Vagina (tissue), 2 donors: ENCODE results near the gene GOLGA1. TPM values are rescaled to one million over a fixed set of nuclear protein-coding genes. Genes with fewer than 3 reads are reported as not detected.

Source experiments
- DNase-seq, 2 donors: peaks; one replicate each; pipeline ENCODE4 v3.0.0-alpha.2; 2017; ENCODE audit errors: extremely low spot score in 2 of 2
- H3K27ac ChIP-seq: fragments of 200-600 bp; sonication (generic); one replicate; pipeline ENCODE4 v1.5.1; 2019
- H3K27me3 ChIP-seq: fragments of 200-600 bp; sonication (generic); one replicate; pipeline ENCODE4 v1.5.1; 2019
- H3K36me3 ChIP-seq, 2 donors: fragments of 200-600 bp; sonication (generic); one replicate each; pipeline ENCODE4 v1.5.1; 2017 to 2019
- H3K4me1 ChIP-seq: fragments of 200-600 bp; sonication (generic); one replicate; pipeline ENCODE4 v1.5.1; 2019
- H3K4me3 ChIP-seq, 2 donors: fragments of 200-600 bp; sonication (generic); 1 replicate in 1 of 2; 2 replicates in 1 of 2; pipeline ENCODE4 v1.5.1; 2016 to 2019
- H3K9me3 ChIP-seq: fragments of 200-600 bp; sonication (generic); one replicate; pipeline ENCODE4 v1.5.1; 2019
- POLR2A ChIP-seq, 2 donors: fragments of 450-650 bp; IDR thresholded peaks; one replicate each; pipeline ENCODE4 v1.6.1; 2017; ENCODE audit warnings: antibody characterized with exemption in 2 of 2, mild to moderate bottlenecking in 2 of 2, moderate library complexity in 2 of 2
- POLR2AphosphoS5 ChIP-seq, 2 donors: sonication (generic); formaldehyde crosslinking; IDR thresholded peaks; one replicate each; pipeline ENCODE4 v1.9.0; 2017; ENCODE audit warnings: antibody characterized with exemption in 2 of 2, mild to moderate bottlenecking in 2 of 2, low read depth in 1 of 2; ENCODE audit not compliant: insufficient read depth in 1 of 2
- intact Hi-C: fragments of 100-400 bp; cut with DNase I; formaldehyde crosslinking; loops from one replicate; pipeline ENCODE4 v1.15.1; 2023
- total RNA-seq: library from RNA; depleted of rRNA; stranded (reverse); fragments of >200 nt; gene quantifications from one replicate; pipeline ENCODE4 v1.2.3, GENCODE V29; 2016
- TF ChIP-seq, protein P1 (sequence below), 3 experiments: fragments of 450-650 bp in 2 of 3; fragments of 200-600 bp in 1 of 3; sonication (generic) in 1 of 3; IDR thresholded peaks; one replicate each; pipeline ENCODE4 v1.5.1; 2017 to 2019; ENCODE audit warnings: antibody characterized with exemption in 3 of 3, mild to moderate bottlenecking in 2 of 3, moderate library complexity in 2 of 3

The GOLGA1 gene
- total RNA-seq, 1 donor from 2014 or later: 14.7 TPM

DNA sequence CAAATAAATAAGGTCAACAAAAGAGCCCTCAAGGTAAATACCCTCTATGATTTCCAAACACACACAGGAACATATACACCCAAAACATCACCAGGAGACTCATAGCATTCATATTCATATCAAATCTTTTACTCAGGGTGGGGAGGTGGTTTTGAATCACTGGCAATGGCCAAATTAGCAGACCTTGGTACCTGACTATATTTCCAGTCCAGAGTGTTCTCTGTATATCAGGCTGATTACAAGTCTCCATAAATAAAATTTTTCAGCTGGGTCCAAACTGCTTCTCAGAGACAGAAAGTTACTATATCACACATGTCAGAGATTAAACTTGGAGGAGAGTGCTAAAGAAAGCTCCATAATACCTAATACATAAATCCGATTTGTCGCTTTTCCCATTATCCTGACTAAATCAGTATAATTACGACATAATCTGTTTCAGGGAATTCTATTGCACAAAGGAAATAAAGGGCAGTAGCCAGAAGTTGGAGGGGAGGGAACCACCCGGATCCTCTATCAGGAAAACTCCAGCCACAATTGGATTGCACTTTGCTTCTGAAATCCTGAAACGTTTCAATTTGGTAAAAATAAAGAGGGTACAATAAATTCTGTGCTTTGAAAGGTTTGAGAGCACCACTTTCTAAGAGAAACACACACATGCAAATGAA lies 7.0 kb upstream of the GOLGA1 start:
- Histone ChIP-seq H3K9me3 (no peaks in the 10 kb centered on the region), H3K27ac (no peak overlapping the region), H3K4me3 (no peak overlapping the region), H3K27me3 (no peaks in the 10 kb centered on the region), H3K4me1 (no peaks in the 10 kb centered on the region), H3K36me3 (no peaks in the 10 kb centered on the region)
- no peak for DNase-seq
- intact Hi-C loops: loop anchor here (10.0 kb wide), 1 partner anchor 197 kb away; the partner anchor contains the start of gene SCAI
- TF ChIP-seq POLR2AphosphoS5 (IDR thresholded peaks at IDR 0.05; ENCODE audit: insufficient read depth in 1 of 2, low read depth in 1 of 2): no peak
- TF ChIP-seq POLR2A (IDR thresholded peaks at IDR 0.05): no peak
- TF ChIP-seq, protein P1, sequence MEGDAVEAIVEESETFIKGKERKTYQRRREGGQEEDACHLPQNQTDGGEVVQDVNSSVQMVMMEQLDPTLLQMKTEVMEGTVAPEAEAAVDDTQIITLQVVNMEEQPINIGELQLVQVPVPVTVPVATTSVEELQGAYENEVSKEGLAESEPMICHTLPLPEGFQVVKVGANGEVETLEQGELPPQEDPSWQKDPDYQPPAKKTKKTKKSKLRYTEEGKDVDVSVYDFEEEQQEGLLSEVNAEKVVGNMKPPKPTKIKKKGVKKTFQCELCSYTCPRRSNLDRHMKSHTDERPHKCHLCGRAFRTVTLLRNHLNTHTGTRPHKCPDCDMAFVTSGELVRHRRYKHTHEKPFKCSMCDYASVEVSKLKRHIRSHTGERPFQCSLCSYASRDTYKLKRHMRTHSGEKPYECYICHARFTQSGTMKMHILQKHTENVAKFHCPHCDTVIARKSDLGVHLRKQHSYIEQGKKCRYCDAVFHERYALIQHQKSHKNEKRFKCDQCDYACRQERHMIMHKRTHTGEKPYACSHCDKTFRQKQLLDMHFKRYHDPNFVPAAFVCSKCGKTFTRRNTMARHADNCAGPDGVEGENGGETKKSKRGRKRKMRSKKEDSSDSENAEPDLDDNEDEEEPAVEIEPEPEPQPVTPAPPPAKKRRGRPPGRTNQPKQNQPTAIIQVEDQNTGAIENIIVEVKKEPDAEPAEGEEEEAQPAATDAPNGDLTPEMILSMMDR (IDR thresholded peaks at IDR 0.05): no peak

DNA sequence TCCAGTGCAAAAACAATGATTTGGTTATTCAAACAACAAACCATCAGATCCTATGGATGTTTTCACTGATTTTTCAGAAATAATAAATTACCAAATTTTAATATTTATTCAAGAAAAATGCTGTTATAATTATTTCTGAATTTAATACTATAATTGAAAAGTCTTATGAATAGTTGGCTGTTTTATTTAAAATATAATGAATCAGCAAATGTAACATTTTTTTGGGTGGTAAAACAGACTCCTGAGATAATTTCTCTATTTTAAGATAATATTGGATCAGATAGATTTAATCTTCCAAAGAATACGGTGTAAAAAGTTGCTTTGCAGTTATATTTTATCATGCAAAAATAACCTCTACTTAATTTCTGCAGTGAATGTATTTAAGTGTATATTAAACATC lies 5.3 kb upstream of the GOLGA1 start:
- H3K36me3 ChIP-seq: no peaks in the 10 kb centered on the region
- TF ChIP-seq, protein P1 (IDR thresholded peaks at IDR 0.05): no peak
- TF ChIP-seq POLR2A (IDR thresholded peaks at IDR 0.05): no peak
- TF ChIP-seq POLR2AphosphoS5 (IDR thresholded peaks at IDR 0.05; ENCODE audit: insufficient read depth in 1 of 2, low read depth in 1 of 2): no peak
- H3K4me1 ChIP-seq: peaks cover 8% of the 10 kb centered on the region
- no peak overlapping the region for H3K27ac ChIP-seq
- H3K27me3 ChIP-seq: no peaks in the 10 kb centered on the region
- no peak overlapping the region for H3K4me3 ChIP-seq
- no peak for DNase-seq
- H3K9me3 ChIP-seq: no peaks in the 10 kb centered on the region
- intact Hi-C loops: loop anchor here (10.0 kb wide), 1 partner anchor 199 kb away; the partner anchor contains the start of gene SCAI

DNA sequence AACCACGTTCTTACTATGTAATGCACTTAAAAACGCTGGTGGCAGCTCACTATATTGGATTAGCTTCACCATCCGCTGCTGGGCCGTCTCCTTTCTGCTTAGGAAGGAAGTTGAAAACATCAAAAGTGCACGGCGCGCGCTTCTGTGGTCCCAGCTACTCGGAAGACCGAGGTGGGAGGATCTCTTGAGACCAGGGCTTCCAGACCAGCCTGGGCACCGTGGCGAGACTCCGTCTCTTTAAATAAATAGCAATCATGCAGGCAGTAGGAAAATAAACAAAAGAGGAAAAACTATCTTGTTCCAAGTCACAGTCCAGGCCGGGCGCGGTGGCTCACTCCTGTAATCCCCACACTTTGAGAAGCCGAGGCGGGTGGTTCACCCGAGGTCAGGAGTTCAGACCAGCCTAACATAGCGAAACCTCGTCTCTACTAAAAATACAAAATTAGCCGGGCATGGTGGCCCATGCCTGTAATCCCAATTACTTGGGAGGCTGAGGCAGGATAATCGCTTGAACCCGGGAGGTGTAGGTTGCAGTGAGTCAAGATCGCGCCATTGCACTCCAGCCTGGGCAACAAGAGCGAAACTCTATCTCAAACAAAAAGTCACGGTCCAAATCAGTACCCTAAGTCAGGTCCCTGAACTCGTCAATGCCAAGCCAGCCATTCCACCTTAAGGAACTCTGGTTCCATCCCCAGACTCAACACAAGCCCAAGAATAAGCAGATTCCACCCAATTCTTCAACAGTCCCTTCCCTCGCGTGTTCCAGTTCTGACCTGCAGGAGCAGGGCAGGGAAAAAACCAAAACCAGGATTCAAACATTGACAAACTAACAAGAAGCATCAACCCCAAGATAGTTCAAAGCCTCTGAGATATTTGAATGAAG lies 1.0 kb upstream of the GOLGA1 start:
- TF ChIP-seq, protein P1 (IDR thresholded peaks at IDR 0.05): no peak
- TF ChIP-seq POLR2A (IDR thresholded peaks at IDR 0.05) (no peak), POLR2AphosphoS5 (IDR thresholded peaks at IDR 0.05; ENCODE audit: insufficient read depth in 1 of 2, low read depth in 1 of 2) (no peak)
- intact Hi-C loops: loop anchor here (10.0 kb wide), 1 partner anchor 203 kb away; the partner anchor contains the start of gene SCAI
- peak in 1 of 2 donors; percentile 87 for DNase-seq

DNA sequence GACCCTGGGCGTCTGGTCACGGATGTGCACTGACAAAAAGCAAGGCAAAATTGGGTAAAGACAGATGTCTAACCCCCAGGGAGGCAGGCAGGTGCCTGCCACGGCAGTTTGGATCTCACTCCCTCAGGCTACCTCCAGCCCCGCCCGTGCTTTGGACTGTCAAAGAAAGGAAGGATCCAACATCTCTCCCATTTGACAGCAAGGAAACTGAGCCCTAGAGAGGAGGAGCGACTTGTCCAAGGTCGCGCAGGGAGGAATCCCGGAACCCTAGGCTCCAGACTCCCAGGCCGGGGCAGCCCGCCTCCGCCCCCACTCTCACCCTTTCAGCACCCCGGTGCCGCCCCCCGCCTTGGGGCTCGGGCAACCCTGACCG lies 376 bp downstream of the GOLGA1 start:
- DNase-seq: peak in 1 of 2 donors; percentile 88
- Histone ChIP-seq H3K27me3 (no peaks in the 10 kb centered on the region), H3K4me1 (peaks cover 17% of the 10 kb centered on the region), H3K4me3 (peak overlapping the region; percentile 56 to 86), H3K36me3 (peaks cover 0 to 14% of the 10 kb centered on the region in 2 donors), H3K27ac (peak overlapping the region; percentile 90), H3K9me3 (no peaks in the 10 kb centered on the region)
- TF ChIP-seq POLR2A (IDR thresholded peaks at IDR 0.05): no peak
- TF ChIP-seq, protein P1 (IDR thresholded peaks at IDR 0.05): no peak
- TF ChIP-seq POLR2AphosphoS5 (IDR thresholded peaks at IDR 0.05; ENCODE audit: insufficient read depth in 1 of 2, low read depth in 1 of 2): no peak
- intact Hi-C loops: loop anchor here (10.0 kb wide), 1 partner anchor 204 kb away; the partner anchor contains the start of gene SCAI

More for the DNA sequence above, 1.0 kb upstream of the GOLGA1 start:
- peak overlapping the region; percentile 56 to 86 for H3K4me3 ChIP-seq
- peaks cover 17% of the 10 kb centered on the region for H3K4me1 ChIP-seq
- no peaks in the 10 kb centered on the region for H3K27me3 ChIP-seq
- peaks cover 0 to 9% of the 10 kb centered on the region in 2 donors for H3K36me3 ChIP-seq
- H3K9me3 ChIP-seq: no peaks in the 10 kb centered on the region
- H3K27ac ChIP-seq: peak overlapping the region; percentile 90
